Subcutaneous abdominal adipose tissue (tissue), 5 donors: ENCODE measurements around the gene AKT1S1.

Source experiments
- H3K27ac ChIP-seq: one replicate; pipeline ENCODE4 v1.7.0; 2013; ENCODE audit warnings: low read depth, mild to moderate bottlenecking, inconsistent platforms, low read length, moderate library complexity
- H3K27me3 ChIP-seq, 5 donors: one replicate each; pipeline ENCODE4 v1.7.0; 2013; ENCODE audit warnings: low read length in 5 of 5, inconsistent platforms in 1 of 5; ENCODE audit not compliant: control insufficient read depth in 5 of 5, insufficient read depth in 4 of 5
- H3K36me3 ChIP-seq, 5 donors: one replicate each; pipeline ENCODE4 v1.7.0; 2013; ENCODE audit warnings: low read length in 5 of 5; ENCODE audit not compliant: control insufficient read depth in 5 of 5, insufficient read depth in 5 of 5
- H3K4me1 ChIP-seq, 5 donors: one replicate each; pipeline ENCODE4 v1.7.0; 2013; ENCODE audit warnings: low read length in 5 of 5, mild to moderate bottlenecking in 3 of 5, moderate library complexity in 1 of 5; ENCODE audit not compliant: control insufficient read depth in 5 of 5, insufficient read depth in 5 of 5
- H3K4me3 ChIP-seq, 5 donors: one replicate each; pipeline ENCODE4 v1.7.0; 2013; ENCODE audit warnings: low read length in 5 of 5, low read depth in 1 of 5
- H3K9ac ChIP-seq, 5 donors: one replicate each; pipeline ENCODE4 v1.7.0; 2013; ENCODE audit warnings: low read length in 5 of 5, mild to moderate bottlenecking in 4 of 5, moderate library complexity in 3 of 5
- H3K9me3 ChIP-seq, 5 donors: one replicate each; pipeline ENCODE4 v1.7.0; 2013; ENCODE audit warnings: low read length in 5 of 5; ENCODE audit not compliant: control insufficient read depth in 5 of 5
- donor health status: healthy.
- donor health status: healthy.
- donor health status: healthy.
- donor health status: healthy.
- donor health status: healthy.

AKT1S1 gene

GRCh38 chr19:49861107-49861506 is 16.0 kb downstream of the AKT1S1 start:
- Histone ChIP-seq H3K27ac (no peak overlapping the region), H3K36me3 (peaks cover 0 to 77% (median 68%) of the 10 kb centered on the region in 5 donors)

GRCh38 chr19:49860336-49861102 is 16.6 kb downstream of the AKT1S1 start:
- Histone ChIP-seq H3K9me3 (no peaks in the 10 kb centered on the region), H3K9ac (no peak overlapping the region), H3K27ac (no peak overlapping the region), H3K4me1 (peaks cover 0 to 18% (median 11%) of the 10 kb centered on the region in 5 donors), H3K27me3 (no peaks in the 10 kb centered on the region), H3K36me3 (peaks cover 0 to 83% (median 72%) of the 10 kb centered on the region in 5 donors), H3K4me3 (no peak overlapping the region)

More at GRCh38 chr19:49861107-49861506, 16.0 kb downstream of the AKT1S1 start:
- no peak overlapping the region for H3K4me3 ChIP-seq
- no peaks in the 10 kb centered on the region for H3K27me3 ChIP-seq
- no peak overlapping the region for H3K9ac ChIP-seq
- no peaks in the 10 kb centered on the region for H3K9me3 ChIP-seq
- peaks cover 0 to 20% (median 17%) of the 10 kb centered on the region in 5 donors for H3K4me1 ChIP-seq

GRCh38 chr19:49859682-49860335 is 17.3 kb downstream of the AKT1S1 start:
- H3K4me1 ChIP-seq: peaks cover 0 to 13% (median 6%) of the 10 kb centered on the region in 5 donors
- no peak overlapping the region for H3K9ac ChIP-seq
- no peaks in the 10 kb centered on the region for H3K27me3 ChIP-seq
- no peak overlapping the region for H3K27ac ChIP-seq
- peaks cover 0 to 89% (median 79%) of the 10 kb centered on the region in 5 donors for H3K36me3 ChIP-seq
- H3K4me3 ChIP-seq: no peak overlapping the region
- H3K9me3 ChIP-seq: no peaks in the 10 kb centered on the region

GRCh38 chr19:49858088-49858985 is 18.8 kb downstream of the AKT1S1 start:
- Histone ChIP-seq H3K9me3 (no peaks in the 10 kb centered on the region), H3K9ac (no peak overlapping the region), H3K27ac (no peak overlapping the region), H3K4me3 (no peak overlapping the region), H3K27me3 (no peaks in the 10 kb centered on the region), H3K36me3 (peaks cover 0 to 83% (median 75%) of the 10 kb centered on the region in 5 donors), H3K4me1 (peaks cover 0 to 24% (median 11%) of the 10 kb centered on the region in 5 donors)

DNA sequence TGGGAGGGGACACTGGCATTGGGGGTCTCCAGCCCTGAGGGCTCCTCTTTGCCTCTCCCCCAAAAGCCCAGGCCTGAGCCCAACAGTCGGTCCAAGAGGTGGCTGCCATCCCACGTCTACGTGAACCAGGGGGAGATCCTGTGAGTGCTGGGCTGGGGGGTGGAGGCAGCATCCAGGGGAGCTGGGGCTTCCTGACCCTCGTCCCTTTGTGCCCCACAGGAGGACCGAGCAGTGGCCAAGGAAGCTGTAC is 19.4 kb downstream of the AKT1S1 start:
- H3K27me3 ChIP-seq: no peaks in the 10 kb centered on the region
- no peak overlapping the region for H3K9ac ChIP-seq
- no peaks in the 10 kb centered on the region for H3K9me3 ChIP-seq
- H3K27ac ChIP-seq: no peak overlapping the region
- peaks cover 0 to 79% (median 71%) of the 10 kb centered on the region in 5 donors for H3K36me3 ChIP-seq
- H3K4me1 ChIP-seq: peaks cover 0 to 28% (median 15%) of the 10 kb centered on the region in 5 donors
- H3K4me3 ChIP-seq: no peak overlapping the region

GRCh38 chr19:49857061-49857837 is 19.9 kb downstream of the AKT1S1 start:
- no peak overlapping the region for H3K9ac ChIP-seq
- no peaks in the 10 kb centered on the region for H3K9me3 ChIP-seq
- peaks cover 3 to 33% (median 20%) of the 10 kb centered on the region in 5 donors for H3K4me1 ChIP-seq
- no peak overlapping the region for H3K4me3 ChIP-seq
- H3K27ac ChIP-seq: no peak overlapping the region
- no peaks in the 10 kb centered on the region for H3K27me3 ChIP-seq
- peaks cover 0 to 77% (median 67%) of the 10 kb centered on the region in 5 donors for H3K36me3 ChIP-seq

DNA sequence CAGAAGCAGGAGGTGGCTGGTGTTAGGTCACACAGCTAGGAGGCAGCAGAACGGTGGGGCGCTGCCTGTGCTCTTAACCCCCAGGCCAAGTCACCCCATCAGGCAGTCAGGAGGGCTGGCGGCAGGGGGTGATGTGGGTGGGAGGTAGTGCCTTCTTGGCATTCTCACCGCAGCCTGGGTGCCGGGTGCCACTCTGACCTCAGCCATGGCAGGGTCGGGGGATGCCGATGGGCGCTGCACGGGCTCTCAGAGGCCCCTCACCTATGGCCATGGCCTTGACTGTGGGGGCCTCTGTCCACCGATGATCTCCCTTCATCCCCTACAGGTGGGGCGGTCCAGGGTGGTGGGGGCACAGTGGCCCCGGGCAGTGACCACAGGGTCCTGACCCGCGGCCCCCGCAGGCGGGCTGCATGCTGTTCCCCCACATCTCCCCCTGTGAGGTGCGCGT is 20.6 kb downstream of the AKT1S1 start:
- H3K9ac ChIP-seq: no peak overlapping the region
- H3K36me3 ChIP-seq: peaks cover 0 to 72% (median 63%) of the 10 kb centered on the region in 5 donors
- H3K4me3 ChIP-seq: no peak overlapping the region
- no peaks in the 10 kb centered on the region for H3K27me3 ChIP-seq
- no peaks in the 10 kb centered on the region for H3K9me3 ChIP-seq
- no peak overlapping the region for H3K27ac ChIP-seq
- peaks cover 6 to 39% (median 25%) of the 10 kb centered on the region in 5 donors for H3K4me1 ChIP-seq

- H3K36me3 ChIP-seq: peaks cover 0 to 67% (median 58%) of the 10 kb centered on the region in 5 donors
- H3K9me3 ChIP-seq: no peaks in the 10 kb centered on the region
- H3K27me3 ChIP-seq: no peaks in the 10 kb centered on the region
- H3K4me3 ChIP-seq: no peak overlapping the region
- H3K4me1 ChIP-seq: peaks cover 6 to 37% (median 24%) of the 10 kb centered on the region in 5 donors
- H3K27ac ChIP-seq: no peak overlapping the region
- H3K9ac ChIP-seq: no peak overlapping the region
These were observed 21.2 kb downstream of the AKT1S1 start for GRCh38 chr19:49855676-49856573.
